HCT116 (cell line): ENCODE data around the gene CMIP.

Experiments
- ELF1 ChIP-seq: IDR thresholded peaks from 2 replicates; pipeline ENCODE4 v1.6.1; 2012; ENCODE audit warnings: low read depth, borderline replicate concordance
- POLR2A ChIP-seq: IDR thresholded peaks from 2 replicates; pipeline ENCODE4 v1.7.0; 2011; ENCODE audit warnings: borderline replicate concordance; ENCODE audit not compliant: insufficient read depth, insufficient read length; ENCODE audit errors: extremely low read depth
- ZNF274 ChIP-seq: fragments of 200-500 bp; sonication (Bioruptor generic); IDR thresholded peaks from 2 replicates; pipeline ENCODE4 v1.6.1; 2014; ENCODE audit warnings: mild to moderate bottlenecking, low read depth, low read length, inconsistent platforms
- TF ChIP-seq, protein P1 (sequence below), 3 experiments: fragments of 200-600 bp in 1 of 3; sonication (generic) in 1 of 3; IDR thresholded peaks in 2 of 3; conservative IDR thresholded peaks in 1 of 3; 2 replicates each; pipeline ENCODE4 v1.5.1; 2012 to 2017; ENCODE audit warnings: low read depth in 2 of 3, low read length in 2 of 3, antibody characterized with exemption in 1 of 3, borderline replicate concordance in 1 of 3, control low read depth in 1 of 3, mild to moderate bottlenecking in 1 of 3, mixed read lengths in 1 of 3, mixed run types in 1 of 3, moderate library complexity in 1 of 3; ENCODE audit not compliant: insufficient read depth in 1 of 3

DNA sequence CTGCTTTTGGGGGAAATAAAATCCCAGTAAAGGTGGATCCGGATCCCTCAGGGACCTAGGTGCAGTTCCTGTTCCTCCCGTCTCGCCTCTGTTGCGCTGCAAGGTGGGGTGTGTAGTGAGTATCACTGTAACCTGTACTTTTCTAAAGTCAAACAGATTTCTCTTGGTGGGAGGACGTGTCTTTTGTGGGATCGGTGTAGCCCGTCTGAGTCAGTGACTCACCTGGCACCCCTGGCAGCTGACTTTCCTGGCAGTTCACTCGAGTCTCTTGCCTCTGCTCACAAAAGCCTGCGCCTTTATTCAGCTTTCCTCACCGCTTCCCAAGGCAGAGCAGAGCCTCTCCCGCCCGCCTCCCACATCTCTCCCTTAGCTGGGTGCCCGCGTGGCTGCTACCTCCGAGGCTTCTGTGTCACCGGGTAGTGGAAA is 85.7 kb downstream of the CMIP start:
- TF ChIP-seq, protein P1, sequence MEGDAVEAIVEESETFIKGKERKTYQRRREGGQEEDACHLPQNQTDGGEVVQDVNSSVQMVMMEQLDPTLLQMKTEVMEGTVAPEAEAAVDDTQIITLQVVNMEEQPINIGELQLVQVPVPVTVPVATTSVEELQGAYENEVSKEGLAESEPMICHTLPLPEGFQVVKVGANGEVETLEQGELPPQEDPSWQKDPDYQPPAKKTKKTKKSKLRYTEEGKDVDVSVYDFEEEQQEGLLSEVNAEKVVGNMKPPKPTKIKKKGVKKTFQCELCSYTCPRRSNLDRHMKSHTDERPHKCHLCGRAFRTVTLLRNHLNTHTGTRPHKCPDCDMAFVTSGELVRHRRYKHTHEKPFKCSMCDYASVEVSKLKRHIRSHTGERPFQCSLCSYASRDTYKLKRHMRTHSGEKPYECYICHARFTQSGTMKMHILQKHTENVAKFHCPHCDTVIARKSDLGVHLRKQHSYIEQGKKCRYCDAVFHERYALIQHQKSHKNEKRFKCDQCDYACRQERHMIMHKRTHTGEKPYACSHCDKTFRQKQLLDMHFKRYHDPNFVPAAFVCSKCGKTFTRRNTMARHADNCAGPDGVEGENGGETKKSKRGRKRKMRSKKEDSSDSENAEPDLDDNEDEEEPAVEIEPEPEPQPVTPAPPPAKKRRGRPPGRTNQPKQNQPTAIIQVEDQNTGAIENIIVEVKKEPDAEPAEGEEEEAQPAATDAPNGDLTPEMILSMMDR (IDR thresholded peaks at IDR 0.05 in 2 of 3, conservative IDR thresholded peaks at IDR 0.05 in 1 of 3; ENCODE audit: borderline replicate concordance in 1 of 3, insufficient read depth in 1 of 3, low read depth in 2 of 3, low read length in 2 of 3) = no peak
- TF ChIP-seq ZNF274 = no peak
- TF ChIP-seq ELF1 = no peak
- TF ChIP-seq POLR2A = no peak
